AG04450 (cell line): ENCODE data around the gene TUSC2. TPM values are rescaled to one million over a fixed set of nuclear protein-coding genes. Genes with fewer than 3 reads are reported as not detected.

Experiments
- CTCF ChIA-PET: fragments of 300-600, 350-600 bp; formaldehyde crosslinking; extraction: SDS; loops from one replicate; lab custom pipeline; 2022; ENCODE audit warnings: antibody characterized with exemption, inconsistent platforms; lab: Charles Lee
- POLR2A ChIA-PET: fragments of 350-600 bp; formaldehyde crosslinking; extraction: SDS; loops from one replicate; lab custom pipeline; 2021; ENCODE audit warnings: antibody characterized with exemption, inconsistent platforms; lab: Yijun Ruan, JAX
- DNase-seq: peaks from one replicate; pipeline ENCODE4 v3.0.0-alpha.2; 2011; ENCODE audit warnings: low read depth, low spot score
- H3K27ac ChIP-seq: one replicate; pipeline ENCODE4 v1.5.1; 2012; ENCODE audit warnings: low read depth, low read length, control low read depth
- H3K27me3 ChIP-seq: one replicate; pipeline ENCODE4 v1.6.0; 2012; ENCODE audit warnings: low read length; ENCODE audit not compliant: control insufficient read depth, insufficient read depth
- H3K4me3 ChIP-seq: 2 replicates; pipeline ENCODE4 v1.5.1; 2011; ENCODE audit warnings: mild to moderate bottlenecking, low read depth, low read length, control low read depth
- H3K9me3 ChIP-seq: 2 replicates; pipeline ENCODE4 v1.5.1; 2012; ENCODE audit warnings: low read length; ENCODE audit not compliant: control insufficient read depth, insufficient read depth
- polyA plus RNA-seq: library from polyadenylated mRNA; depleted of rRNA; stranded (reverse); fragments of >200 nt; gene quantifications from 2 replicates; pipeline ENCODE4 v1.2.3, GENCODE V29; 2011
- TF ChIP-seq, protein P1 (sequence below): IDR thresholded peaks from 2 replicates; pipeline ENCODE4 v1.5.1; 2011; ENCODE audit warnings: low read depth, low read length, control low read depth, inconsistent platforms

Gene TUSC2
- polyA plus RNA-seq, 1 experiment: 25.3 TPM

DNA sequence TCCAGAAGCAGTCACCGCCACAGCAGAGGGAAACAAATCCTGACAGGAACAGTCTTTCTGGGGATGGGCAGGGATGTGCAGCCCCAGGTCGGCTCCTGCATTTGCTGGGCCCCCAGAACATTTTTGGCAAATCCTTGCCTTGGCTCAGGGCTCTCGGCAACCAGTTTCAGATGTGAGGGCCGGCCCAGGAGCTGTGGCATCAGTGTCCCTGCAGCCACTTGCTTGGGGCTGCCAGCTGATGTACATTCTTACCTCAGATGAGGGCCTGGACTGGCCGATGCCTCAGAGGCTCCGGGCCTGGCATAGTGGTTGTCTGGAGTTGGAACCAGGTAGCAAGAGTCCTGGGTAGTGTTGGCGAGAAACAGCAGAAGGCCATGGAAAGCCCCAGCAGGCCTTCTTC lies 26.8 kb upstream of the TUSC2 start:
- Histone ChIP-seq H3K4me3 (no peak overlapping the region), H3K27me3 (no peaks in the 10 kb centered on the region), H3K9me3 (peaks cover 6% of the 10 kb centered on the region; the same call in 1 of the 2 replicates), H3K27ac (no peak overlapping the region)
- DNase-seq: no peak
- ChIA-PET CTCF (interaction anchor here (1.3 kb wide), 1 partner anchor 187 kb away, joined by 5 read pairs; no protein-coding TSS in a partner anchor), POLR2A (no interaction called here)
- TF ChIP-seq, protein P1, sequence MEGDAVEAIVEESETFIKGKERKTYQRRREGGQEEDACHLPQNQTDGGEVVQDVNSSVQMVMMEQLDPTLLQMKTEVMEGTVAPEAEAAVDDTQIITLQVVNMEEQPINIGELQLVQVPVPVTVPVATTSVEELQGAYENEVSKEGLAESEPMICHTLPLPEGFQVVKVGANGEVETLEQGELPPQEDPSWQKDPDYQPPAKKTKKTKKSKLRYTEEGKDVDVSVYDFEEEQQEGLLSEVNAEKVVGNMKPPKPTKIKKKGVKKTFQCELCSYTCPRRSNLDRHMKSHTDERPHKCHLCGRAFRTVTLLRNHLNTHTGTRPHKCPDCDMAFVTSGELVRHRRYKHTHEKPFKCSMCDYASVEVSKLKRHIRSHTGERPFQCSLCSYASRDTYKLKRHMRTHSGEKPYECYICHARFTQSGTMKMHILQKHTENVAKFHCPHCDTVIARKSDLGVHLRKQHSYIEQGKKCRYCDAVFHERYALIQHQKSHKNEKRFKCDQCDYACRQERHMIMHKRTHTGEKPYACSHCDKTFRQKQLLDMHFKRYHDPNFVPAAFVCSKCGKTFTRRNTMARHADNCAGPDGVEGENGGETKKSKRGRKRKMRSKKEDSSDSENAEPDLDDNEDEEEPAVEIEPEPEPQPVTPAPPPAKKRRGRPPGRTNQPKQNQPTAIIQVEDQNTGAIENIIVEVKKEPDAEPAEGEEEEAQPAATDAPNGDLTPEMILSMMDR: no peak

DNA sequence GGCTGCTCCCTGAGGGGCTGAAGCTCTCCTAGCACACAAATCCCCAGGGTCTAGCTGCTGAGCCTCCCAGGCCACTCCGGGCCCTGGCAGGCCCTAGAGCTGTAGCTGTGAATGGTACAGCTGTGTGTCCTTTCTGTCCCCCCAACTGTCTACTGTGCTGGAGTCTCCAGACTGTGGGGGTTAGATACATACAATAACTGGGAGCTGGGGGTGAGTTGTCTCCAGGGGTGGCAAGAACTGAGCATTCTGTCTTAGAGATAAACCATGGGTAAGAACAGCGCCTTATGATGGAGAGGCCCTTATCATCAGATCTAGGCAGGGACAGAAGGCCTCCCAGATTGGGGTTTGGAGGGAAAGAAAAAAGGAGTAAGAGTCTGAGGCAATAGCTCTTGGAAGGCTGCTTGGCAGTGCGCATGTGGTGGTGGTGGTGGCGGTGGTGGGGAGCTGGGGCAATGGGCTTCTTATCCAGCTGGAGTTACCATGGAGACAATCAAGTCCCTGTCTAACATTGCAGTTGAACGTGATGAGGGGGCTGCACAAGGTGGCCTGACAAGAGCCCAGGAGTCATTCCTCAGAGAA lies 26.3 kb upstream of the TUSC2 start:
- POLR2A ChIA-PET: no interaction called here
- CTCF ChIA-PET: interaction anchor here (1.3 to 1.8 kb wide), 2 partner anchors 188 to 195 kb away, joined by 5 read pairs; no protein-coding TSS in a partner anchor
- TF ChIP-seq, protein P1: no peak
- H3K9me3 ChIP-seq: peaks cover 5% of the 10 kb centered on the region; the same call in 1 of the 2 replicates
- no peak for DNase-seq
- no peaks in the 10 kb centered on the region for H3K27me3 ChIP-seq
- H3K4me3 ChIP-seq: no peak overlapping the region
- H3K27ac ChIP-seq: no peak overlapping the region

DNA sequence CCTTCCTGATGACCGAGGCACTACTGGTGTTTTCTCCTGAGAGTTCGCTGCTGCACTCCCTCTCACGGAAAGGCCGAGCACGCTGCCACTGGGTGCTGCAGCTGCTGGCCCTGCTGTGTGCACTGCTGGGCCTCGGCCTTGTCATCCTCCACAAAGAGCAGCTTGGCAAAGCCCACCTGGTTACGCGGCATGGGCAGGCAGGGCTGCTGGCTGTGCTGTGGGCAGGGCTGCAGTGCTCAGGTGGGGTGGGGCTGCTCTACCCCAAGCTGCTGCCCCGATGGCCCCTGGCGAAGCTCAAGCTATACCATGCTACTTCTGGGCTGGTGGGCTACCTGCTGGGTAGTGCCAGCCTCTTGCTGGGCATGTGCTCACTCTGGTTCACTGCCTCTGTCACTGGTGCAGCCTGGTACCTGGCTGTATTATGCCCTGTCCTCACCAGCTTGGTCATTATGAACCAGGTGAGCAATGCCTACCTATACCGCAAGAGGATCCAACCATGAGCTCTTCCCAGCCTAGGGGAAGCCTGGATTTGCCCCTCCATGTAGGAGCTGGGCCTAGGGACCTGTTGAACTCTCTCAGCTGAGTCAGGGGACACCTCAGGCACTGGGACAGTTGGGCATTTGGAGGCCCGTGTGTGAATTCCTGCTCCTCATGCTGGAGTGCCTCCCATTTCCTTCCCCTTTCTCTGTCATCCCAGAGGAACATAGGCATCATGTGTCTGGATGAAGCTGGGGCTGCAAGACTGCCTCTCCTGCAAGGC lies 25.4 kb upstream of the TUSC2 start:
- POLR2A ChIA-PET: no interaction called here

DNA sequence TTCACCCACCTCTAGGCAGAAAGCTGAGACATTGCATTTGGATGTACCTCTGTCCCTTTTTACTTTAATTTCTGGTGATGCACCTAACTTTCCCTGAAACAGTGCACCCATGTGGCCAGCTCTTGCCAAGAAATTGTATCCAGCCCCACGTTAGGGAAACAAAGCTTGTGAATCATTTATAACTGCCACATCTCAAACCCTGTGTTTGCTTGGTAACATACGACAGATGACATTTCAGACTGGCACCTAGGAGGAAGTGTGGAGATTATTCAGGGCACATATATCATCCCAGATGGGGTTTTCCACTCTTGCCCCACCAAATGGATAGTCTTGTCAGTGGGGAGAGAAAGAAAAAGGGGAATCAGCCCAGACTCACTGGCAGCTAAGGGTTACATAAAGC lies 24.8 kb upstream of the TUSC2 start:
- no peak for DNase-seq
- Histone ChIP-seq H3K9me3 (no peaks in the 10 kb centered on the region), H3K27me3 (no peaks in the 10 kb centered on the region), H3K4me3 (no peak overlapping the region), H3K27ac (no peak overlapping the region)
- ChIA-PET POLR2A (no interaction called here), CTCF (interaction anchor here (0.8 to 1.8 kb wide), 4 partner anchors 8 to 1037 kb away, joined by 3 to 11 read pairs (median 4); no protein-coding TSS in a partner anchor)
- TF ChIP-seq, protein P1: peak; percentile 34; the same call in 1 of the 2 replicates

More for the DNA sequence above, 25.4 kb upstream of the TUSC2 start:
- H3K27ac ChIP-seq: no peak overlapping the region
- no peaks in the 10 kb centered on the region; the same call in 1 of the 2 replicates for H3K9me3 ChIP-seq
- H3K4me3 ChIP-seq: no peak overlapping the region
- no peaks in the 10 kb centered on the region for H3K27me3 ChIP-seq
- no peak for DNase-seq
- CTCF ChIA-PET: interaction anchor here (0.8 to 1.8 kb wide), 4 partner anchors 8 to 196 kb away, joined by 3 to 5 read pairs (median 4); no protein-coding TSS in a partner anchor
- TF ChIP-seq, protein P1: no peak

DNA sequence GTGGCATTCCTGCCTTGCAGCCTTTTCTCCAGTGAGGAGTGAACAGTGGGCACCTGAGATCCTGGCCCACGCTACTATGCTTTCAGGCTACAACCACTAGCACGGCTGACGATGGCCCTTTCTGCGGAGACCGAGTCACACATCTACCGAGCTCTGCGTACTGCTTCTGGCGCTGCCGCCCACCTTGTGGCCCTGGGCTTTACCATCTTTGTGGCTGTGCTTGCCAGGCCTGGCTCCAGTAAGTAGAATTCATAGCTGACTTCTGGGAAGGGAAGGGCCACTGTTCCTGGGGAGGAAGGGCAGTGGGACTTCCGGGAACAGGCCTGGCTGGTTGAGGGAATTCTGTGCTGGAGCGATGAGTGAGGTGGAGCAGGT lies 23.3 kb upstream of the TUSC2 start:
- TF ChIP-seq, protein P1: no peak
- Histone ChIP-seq H3K4me3 (peak overlapping the region; percentile 97), H3K9me3 (no peaks in the 10 kb centered on the region), H3K27ac (no peak overlapping the region), H3K27me3 (no peaks in the 10 kb centered on the region)
- ChIA-PET CTCF (interaction anchor here (6.6 to 6.7 kb wide), 2 partner anchors 192 to 199 kb away, joined by 53 to 76 read pairs; no protein-coding TSS in a partner anchor), POLR2A (interaction anchor here (1.4 to 1.8 kb wide), 2 partner anchors 23 to 52 kb away, joined by 3 to 5 read pairs; partner anchors contain the start of genes HYAL3, NAA80 and TUSC2)
- no peak for DNase-seq
